Caco-2 (cell line): ENCODE measurements around the gene SHLD1. TPM values are rescaled to one million over a fixed set of nuclear protein-coding genes. Genes with fewer than 3 reads are reported as not detected.
"Not testable (repeated sequence)": the region's sequence is repeated elsewhere in the genome, so short reads cannot be mapped to it uniquely, and the experiment has no call there.

Experiments
- BruUV-seq: library from RNA; stranded (reverse); fragments of 400-500 nt; replicated peaks from 2 replicates; lab custom pipeline; 2021; lab: Mats Ljungman, UMichigan
- CTCF ChIA-PET: fragments of 300-600 bp; sonication (Branson Sonifier 250); formaldehyde crosslinking; loops from one replicate; lab custom pipeline; 2022; ENCODE audit warnings: antibody characterized with exemption; lab: Charles Lee
- POLR2A ChIA-PET: fragments of 300-600 bp; sonication (Branson Sonifier 250); formaldehyde crosslinking; loops from one replicate; lab custom pipeline; 2022; ENCODE audit warnings: antibody characterized with exemption; lab: Charles Lee
- DNase-seq, 2 experiments: peaks; one replicate each; pipeline versions ENCODE4 v3.0.0 to v3.0.0-alpha.2; 2020 to 2022
- H3K27me3 ChIP-seq: replicated peaks from 2 replicates; pipeline ENCODE4 v1.6.0; 2011; ENCODE audit warnings: low read length; ENCODE audit not compliant: control insufficient read depth, insufficient read depth
- H3K36me3 ChIP-seq: 2 replicates; pipeline ENCODE4 v1.5.1; 2011; ENCODE audit warnings: low read length; ENCODE audit not compliant: control insufficient read depth, insufficient read depth
- H3K4me1 ChIP-seq: fragments of 250-450 bp; sonication (Bioruptor Pico); 2 replicates; pipeline ENCODE4 v1.5.1; 2020; ENCODE audit warnings: mild to moderate bottlenecking
- H3K4me3 ChIP-seq: 2 replicates; pipeline ENCODE4 v1.5.1; 2011; ENCODE audit warnings: low read depth, mild to moderate bottlenecking, control low read depth, low read length
- H3K9me3 ChIP-seq: fragments of 250-450 bp; sonication (Bioruptor Pico); 2 replicates; pipeline ENCODE4 v1.5.1; 2020; ENCODE audit warnings: mild to moderate bottlenecking, moderate library complexity
- H3K27ac Mint-ChIP-seq: one replicate; pipeline ENCODE4 v1.8.0; 2022; ENCODE audit warnings: mixed read lengths; ENCODE audit not compliant: unreplicated experiment
- H3K27me3 Mint-ChIP-seq: one replicate; pipeline ENCODE4 v1.8.0; 2022; ENCODE audit warnings: mixed read lengths; ENCODE audit not compliant: insufficient read depth, unreplicated experiment
- H3K36me3 Mint-ChIP-seq: one replicate; pipeline ENCODE4 v1.8.0; 2022; ENCODE audit warnings: mild to moderate bottlenecking, mixed read lengths; ENCODE audit not compliant: insufficient read depth, unreplicated experiment
- H3K4me1 Mint-ChIP-seq: one replicate; pipeline ENCODE4 v1.8.0; 2022; ENCODE audit warnings: low read depth, mixed read lengths; ENCODE audit not compliant: unreplicated experiment
- H3K4me3 Mint-ChIP-seq: one replicate; pipeline ENCODE4 v1.8.0; 2022; ENCODE audit warnings: mild to moderate bottlenecking, moderate library complexity, mixed read lengths; ENCODE audit not compliant: unreplicated experiment
- H3K9me3 Mint-ChIP-seq: one replicate; pipeline ENCODE4 v1.8.0; 2022; ENCODE audit warnings: mixed read lengths; ENCODE audit not compliant: unreplicated experiment
- CTCF ChIP-seq, 2 experiments: fragments of 200-600 bp in 1 of 2; IDR thresholded peaks; 1 replicate in 1 of 2; 2 replicates in 1 of 2; pipeline versions ENCODE4 v1.5.1 to v1.8.0; 2011 to 2022; ENCODE audit warnings: antibody characterized with exemption in 1 of 2, control low read depth in 1 of 2, inconsistent platforms in 1 of 2, low read depth in 1 of 2, low read length in 1 of 2, mild to moderate bottlenecking in 1 of 2, moderate library complexity in 1 of 2; ENCODE audit not compliant: insufficient read depth in 1 of 2, severe bottlenecking in 1 of 2, unreplicated experiment in 1 of 2
- intact Hi-C: fragments of 100-400 bp; cut with micrococcal nuclease; formaldehyde crosslinking; loops from one replicate; pipeline ENCODE4 v1.10.0; 2022; ENCODE audit not compliant: unreplicated experiment
- total RNA-seq: library from RNA; stranded (reverse); gene quantifications from 2 replicates; pipeline ENCODE4 v1.2.3, GENCODE V29; 2022

Gene SHLD1
- total RNA-seq, 1 experiment from 2014 or later, result 4.8 TPM

- Histone ChIP-seq H3K9me3 (no peaks in the 10 kb centered on the region), H3K4me1 (peaks cover 10% of the 10 kb centered on the region), H3K36me3 (no peaks in the 10 kb centered on the region), H3K4me3 (no peak overlapping the region), H3K27me3 (no peaks in the 10 kb centered on the region)
- BruUV-seq, result no TSS peak
- ChIA-PET CTCF (no interaction called here), POLR2A (no interaction called here)
- no peak for TF ChIP-seq CTCF (IDR thresholded peaks at IDR 0.05; ENCODE audit: insufficient read depth in 1 of 2, low read depth in 1 of 2, low read length in 1 of 2, severe bottlenecking in 1 of 2, unreplicated experiment in 1 of 2)
- Mint-ChIP-seq H3K27me3 (no peaks in the 10 kb centered on the region), H3K36me3 (peaks cover 6% of the 10 kb centered on the region), H3K4me1 (peaks cover 11% of the 10 kb centered on the region), H3K4me3 (no peak overlapping the region), H3K27ac (no peak overlapping the region), H3K9me3 (no peaks in the 10 kb centered on the region)
- DNase-seq, result no peak
- intact Hi-C loops, result no loop called here
Observed at GRCh38 chr20:5776077-5776476, 25.9 kb downstream of the SHLD1 start.

- no peak for DNase-seq
- Histone ChIP-seq H3K36me3 (no peaks in the 10 kb centered on the region), H3K9me3 (no peaks in the 10 kb centered on the region), H3K4me3 (no peak overlapping the region), H3K27me3 (no peaks in the 10 kb centered on the region), H3K4me1 (peaks cover 30% of the 10 kb centered on the region)
- Mint-ChIP-seq H3K9me3 (no peaks in the 10 kb centered on the region), H3K27ac (no peak overlapping the region), H3K27me3 (no peaks in the 10 kb centered on the region), H3K4me3 (no peak overlapping the region), H3K4me1 (peaks cover 14% of the 10 kb centered on the region), H3K36me3 (peaks cover 6% of the 10 kb centered on the region)
- no peak for TF ChIP-seq CTCF (IDR thresholded peaks at IDR 0.05; ENCODE audit: insufficient read depth in 1 of 2, low read depth in 1 of 2, low read length in 1 of 2, severe bottlenecking in 1 of 2, unreplicated experiment in 1 of 2)
- CTCF ChIA-PET, result interaction anchor here (0.9 kb wide), 1 partner anchor 9 kb away, joined by 4 read pairs; no protein-coding TSS in a partner anchor
- intact Hi-C loops, result no loop called here
- POLR2A ChIA-PET, result no interaction called here
- no TSS peak for BruUV-seq
Observed at GRCh38 chr20:5779071-5779900, 29.1 kb downstream of the SHLD1 start.

- no peak overlapping the region for H3K4me3 Mint-ChIP-seq
- ChIA-PET CTCF (no interaction called here), POLR2A (no interaction called here)
- peaks cover 6% of the 10 kb centered on the region for H3K36me3 Mint-ChIP-seq
- no peak overlapping the region for H3K27ac Mint-ChIP-seq
- no peaks in the 10 kb centered on the region for H3K9me3 Mint-ChIP-seq
- Histone ChIP-seq H3K9me3 (no peaks in the 10 kb centered on the region), H3K27me3 (no peaks in the 10 kb centered on the region), H3K36me3 (no peaks in the 10 kb centered on the region), H3K4me3 (no peak overlapping the region), H3K4me1 (peaks cover 38% of the 10 kb centered on the region)
- peaks cover 14% of the 10 kb centered on the region for H3K4me1 Mint-ChIP-seq
- DNase-seq, result no peak
- H3K27me3 Mint-ChIP-seq, result no peaks in the 10 kb centered on the region
- TF ChIP-seq CTCF (IDR thresholded peaks at IDR 0.05; ENCODE audit: insufficient read depth in 1 of 2, low read depth in 1 of 2, low read length in 1 of 2, severe bottlenecking in 1 of 2, unreplicated experiment in 1 of 2), result no peak
- intact Hi-C loops, result loop anchor here (2.0 to 10.0 kb wide), 2 partner anchors 30 to 106 kb away; partner anchors contain the start of gene SHLD1
- BruUV-seq, result no TSS peak
Observed at GRCh38 chr20:5780846-5781217, 30.6 kb downstream of the SHLD1 start.

GRCh38 chr20:5781367-5781766 lies 31.2 kb downstream of the SHLD1 start:
- not testable (repeated sequence) for DNase-seq, H3K36me3 Mint-ChIP-seq, H3K4me3 ChIP-seq, H3K9me3 ChIP-seq, H3K9me3 Mint-ChIP-seq, H3K36me3 ChIP-seq, BruUV-seq, H3K27me3 Mint-ChIP-seq, H3K27me3 ChIP-seq
- peaks cover 14% of the 10 kb centered on the region for H3K4me1 Mint-ChIP-seq
- ChIA-PET CTCF (interaction anchor here (1.0 to 1.6 kb wide), 3 partner anchors 224 to 253 kb away, joined by 3 to 9 read pairs (median 7); no protein-coding TSS in a partner anchor), POLR2A (interaction anchor here (1.2 kb wide), 1 partner anchor 12 kb away, joined by 3 read pairs; no protein-coding TSS in a partner anchor)
- intact Hi-C loops, result loop anchor here (2.0 to 10.0 kb wide), 2 partner anchors 31 to 107 kb away; partner anchors contain the start of gene SHLD1
- H3K4me3 Mint-ChIP-seq, result peak overlapping the region; percentile 52
- peak overlapping the region; percentile 53 for H3K27ac Mint-ChIP-seq
- H3K4me1 ChIP-seq, result peaks cover 38% of the 10 kb centered on the region
